ENCODE data around the gene FNDC7. TPM values are rescaled to one million over a fixed set of nuclear protein-coding genes. Genes with fewer than 3 reads are reported as not detected.

FNDC7 gene
- total and polyA plus RNA-seq, 9 of the 15 experiments (the other 6 are each of a cell fraction or from before 2014, with no cell fraction given) = not detected

GRCh38 chr1:108691128-108691941, 21.4 kb upstream of the FNDC7 start (continued):
- no peak for TF ChIP-seq AFF1 (IDR thresholded peaks at IDR 0.05; ENCODE audit: low read depth in 1 of 2, partially characterized antibody in 2 of 2)
- TF ChIP-seq CSDE1 (IDR thresholded peaks at IDR 0.05) = no peak
- 0 out of 2 replicates have a peak, but pooled peaks have one; percentile 49 for TF ChIP-seq ZNF584 (CRISPR knock-in tag; IDR thresholded peaks at IDR 0.05; ENCODE audit: low read depth)
- no peak for TF ChIP-seq GTF2A2 (tag; IDR thresholded peaks at IDR 0.05)
- no peak for TF ChIP-seq KLF1 (tag; IDR thresholded peaks at IDR 0.05)
- no peak for TF ChIP-seq FOXK2 (conservative IDR thresholded peaks at IDR 0.05 in 1 of 2, IDR thresholded peaks at IDR 0.05 in 1 of 2; ENCODE audit: low read depth in 2 of 2)
- no peak for TF ChIP-seq MEF2A (IDR thresholded peaks at IDR 0.05; ENCODE audit: control insufficient read depth, low read depth, low read length)
- peak; percentile 22; the same call in 1 of the 2 replicates for TF ChIP-seq MECOM (CRISPR knock-in tag; IDR thresholded peaks at IDR 0.05)
- no peak for TF ChIP-seq RHOXF2B (CRISPR knock-in tag; conservative IDR thresholded peaks at IDR 0.05)
- TF ChIP-seq CHD7 (IDR thresholded peaks at IDR 0.05; ENCODE audit: low read depth, low read length) = no peak
- no peak for TF ChIP-seq HSF4 (CRISPR knock-in tag; IDR thresholded peaks at IDR 0.05; ENCODE audit: borderline replicate concordance)
- TF ChIP-seq ZNF644 (tag; IDR thresholded peaks at IDR 0.05; ENCODE audit: low read depth) = no peak
